ENCODE measurements around the gene CLC.
"Not testable (repeated sequence)": the region's sequence is repeated elsewhere in the genome, so short reads cannot be mapped to it uniquely, and the experiment has no call there.

The CLC gene

DNA sequence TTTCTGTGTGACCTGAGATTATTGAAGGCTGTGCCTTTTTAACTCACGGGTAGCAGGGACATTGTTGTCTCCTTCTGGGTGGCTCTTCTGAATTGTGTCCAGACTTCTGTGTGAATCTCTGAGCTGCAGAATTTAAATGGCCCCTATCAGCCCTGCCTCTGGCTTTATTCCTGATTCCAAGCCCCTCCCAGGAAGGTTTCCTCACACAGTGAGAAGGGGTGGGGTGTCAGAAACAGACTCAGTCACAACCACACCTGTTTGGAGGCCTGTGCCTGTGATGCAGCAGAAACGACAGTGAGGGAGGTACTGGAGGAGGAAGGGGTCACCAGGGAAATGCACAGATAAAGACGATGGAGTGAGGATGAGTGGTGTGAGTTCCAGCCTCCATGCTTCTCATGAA lies at the start of gene CLC:
TSS of gene CLC (minus strand) at position 139 of the 400 bp plus-strand sequence. CDS start at position 62, 77 bp downstream.
- FAIRE-seq: no peak

DNA sequence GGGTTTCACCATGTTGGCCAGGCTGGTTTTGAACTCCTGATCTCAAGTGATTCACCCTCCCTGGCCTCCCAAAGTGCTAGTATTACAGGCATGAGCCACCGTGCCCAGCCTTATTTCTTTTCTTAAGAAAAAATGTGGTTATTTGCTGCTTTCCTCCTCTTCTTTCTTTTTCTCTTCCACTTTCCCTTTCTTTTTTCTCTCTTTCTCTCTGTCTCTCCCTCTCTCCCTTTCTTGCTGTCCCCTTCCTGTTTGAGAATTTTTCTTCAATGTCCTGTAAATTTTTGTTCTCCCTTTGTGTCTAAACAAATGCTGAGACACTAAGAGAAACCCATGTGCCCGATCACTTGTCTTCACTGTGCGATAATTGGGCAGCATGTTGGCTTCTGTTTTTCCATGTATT lies 43.1 kb upstream of the CLC start:
- FAIRE-seq: no peak

DNA sequence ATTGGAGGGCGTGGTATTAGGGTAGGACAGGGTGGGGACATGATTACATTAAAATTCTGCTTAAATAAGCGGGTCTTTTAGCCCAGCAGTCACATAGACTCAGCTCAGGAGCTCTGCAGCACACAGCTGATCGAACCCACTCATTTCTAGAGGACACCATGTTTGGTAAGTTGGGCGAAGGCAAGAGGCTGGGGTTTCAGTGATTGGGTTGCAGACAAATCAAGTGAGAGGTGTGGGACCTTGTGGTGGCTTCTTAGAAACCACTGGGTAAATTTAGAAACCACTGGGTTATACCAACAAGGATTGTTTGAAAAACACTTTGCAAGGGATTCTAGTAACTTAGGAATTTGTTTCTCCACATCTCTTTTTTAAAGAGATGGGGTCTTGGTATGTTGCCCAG lies 40.9 kb upstream of the CLC start, which contains the start of gene LEUTX:
TSS of gene LEUTX (plus strand) at position 92 of the 400 bp plus-strand sequence. CDS start at position 159, 67 bp downstream.
- no peak for FAIRE-seq

DNA sequence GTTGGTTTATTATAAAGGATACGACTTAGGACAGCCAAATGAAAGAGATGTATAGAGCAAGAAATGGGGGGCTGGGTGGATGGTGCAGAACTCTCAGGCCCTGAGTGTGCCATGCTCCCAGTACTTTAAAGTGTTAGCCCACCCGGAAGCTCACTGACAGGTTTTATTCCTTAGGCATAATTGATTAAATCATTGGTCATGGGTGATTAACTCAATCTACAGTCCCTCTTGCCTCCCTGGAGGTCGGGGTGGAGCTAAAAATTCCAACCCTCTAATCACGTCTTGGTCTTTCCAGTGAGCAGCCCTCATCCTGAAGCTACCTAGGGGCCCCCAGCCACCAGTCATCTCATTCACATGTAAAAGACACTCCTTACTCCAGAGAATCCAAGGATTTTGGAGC lies 31.0 kb upstream of the CLC start:
- FAIRE-seq: no peak

DNA sequence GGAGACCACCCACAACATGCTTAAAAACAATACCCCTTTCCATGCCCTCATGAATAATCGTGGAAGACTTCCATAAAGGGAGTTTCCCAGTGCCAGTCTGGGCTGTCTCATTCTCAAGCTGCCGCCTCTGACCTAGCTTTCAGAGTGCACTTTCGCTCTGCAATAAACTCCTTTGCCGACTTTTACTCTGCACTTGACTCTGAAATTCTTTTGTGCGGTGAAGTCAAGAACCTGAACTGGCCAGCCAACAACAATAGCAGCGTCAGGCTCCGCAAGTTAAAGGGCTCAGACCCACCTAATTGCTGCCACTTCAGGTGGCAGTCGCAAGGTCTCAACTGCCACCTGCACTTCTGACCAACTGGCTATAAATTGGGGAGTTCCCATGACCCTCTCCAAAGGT lies 30.5 kb upstream of the CLC start:
- FAIRE-seq: no peak

DNA sequence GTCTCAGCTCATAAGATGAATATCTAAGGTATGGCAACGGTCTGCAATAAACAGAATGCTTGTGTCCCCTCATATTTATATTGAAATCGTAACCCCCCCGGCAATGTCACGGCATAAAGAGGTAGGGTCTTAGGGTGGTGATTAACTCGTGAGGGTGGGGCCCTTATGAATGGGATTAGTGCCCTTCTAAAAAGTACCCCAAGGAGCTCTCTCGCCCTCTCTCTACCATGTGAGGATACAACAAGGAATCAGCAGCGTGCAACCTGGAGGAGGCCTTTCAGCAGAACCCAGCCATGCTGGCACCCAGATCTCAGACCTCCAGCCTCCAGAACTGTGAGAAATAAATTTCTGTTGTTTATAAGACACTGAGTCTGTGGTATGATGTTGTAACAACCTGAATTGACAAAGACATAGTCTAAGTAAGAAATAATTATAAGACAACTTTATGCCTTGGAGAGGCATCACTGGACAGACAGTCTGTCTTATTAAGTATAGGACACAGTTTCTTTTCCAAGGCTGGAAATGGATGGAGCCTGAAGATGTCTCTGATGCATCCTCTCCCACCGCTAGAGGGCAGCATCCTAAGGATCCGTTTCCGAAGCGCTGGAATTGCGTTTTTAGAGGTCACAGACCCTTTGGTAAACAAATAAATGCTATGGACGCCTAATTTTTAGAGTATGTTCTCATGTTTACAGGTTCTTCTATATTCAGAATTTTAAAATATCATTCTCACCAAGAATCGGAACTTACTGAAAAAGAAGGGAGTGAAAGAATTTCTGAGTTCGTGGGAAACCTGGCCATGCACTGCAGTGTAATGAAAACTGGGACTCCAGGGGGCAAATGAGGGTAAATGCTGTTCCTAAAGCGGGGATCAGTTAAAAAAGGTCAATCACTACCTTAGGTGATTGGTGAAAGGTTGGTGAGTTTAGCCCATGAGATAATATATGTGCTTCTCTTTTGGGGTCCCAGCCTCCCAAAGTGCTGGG lies 27.6 kb upstream of the CLC start:
- no peak for FAIRE-seq

DNA sequence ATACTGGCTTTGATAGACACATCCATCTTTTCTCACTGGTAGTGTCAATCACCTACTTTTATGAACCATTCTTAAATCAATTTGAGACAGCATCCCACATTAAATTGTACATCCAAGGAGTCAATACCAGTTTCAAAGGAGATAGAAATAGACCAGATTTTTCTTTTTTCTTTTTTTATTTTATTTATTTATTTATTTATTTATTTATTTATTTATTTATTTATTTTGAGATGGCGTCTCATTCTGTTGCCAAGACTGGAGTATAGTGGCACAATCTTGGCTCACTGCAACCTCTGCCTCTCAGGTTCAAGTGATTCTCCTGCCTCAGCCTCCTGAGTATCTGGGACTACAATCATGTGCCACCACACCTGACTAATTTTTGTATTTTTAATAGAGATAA lies 24.0 kb upstream of the CLC start:
- FAIRE-seq: not testable (repeated sequence)

DNA sequence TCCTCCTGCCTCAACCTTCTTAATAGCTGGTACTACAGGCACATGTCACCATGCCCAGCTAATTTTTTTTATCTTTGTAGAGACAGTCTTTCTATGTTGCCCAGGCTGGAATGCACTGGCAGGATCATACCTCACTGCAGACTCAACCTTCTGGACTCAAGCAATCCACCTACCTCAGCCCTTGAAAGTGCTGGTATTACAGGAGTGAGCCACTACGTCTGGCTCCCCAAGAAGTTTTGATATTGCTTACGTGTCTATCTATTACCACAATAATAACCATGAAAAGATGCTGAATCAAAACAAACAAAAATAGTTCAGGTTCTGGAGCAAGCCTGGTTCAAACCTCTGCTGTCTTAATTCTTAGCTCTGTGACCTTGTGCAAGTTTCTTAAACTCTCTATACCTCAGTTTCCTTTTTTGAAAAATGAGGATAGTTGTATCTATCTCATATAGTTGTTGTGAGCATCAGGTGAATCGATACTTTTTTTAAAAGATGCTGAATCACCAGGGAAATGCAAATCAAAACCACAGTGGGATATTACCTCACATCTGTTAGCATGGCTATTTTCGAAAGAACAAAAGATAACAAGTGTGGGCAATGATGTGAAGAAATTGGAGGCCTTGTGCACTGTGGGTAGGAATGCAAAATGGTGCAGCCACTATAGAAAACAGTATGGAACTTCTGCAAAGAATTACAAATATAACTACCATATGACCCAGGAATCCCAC lies 21.8 kb upstream of the CLC start:
- FAIRE-seq: no peak

DNA sequence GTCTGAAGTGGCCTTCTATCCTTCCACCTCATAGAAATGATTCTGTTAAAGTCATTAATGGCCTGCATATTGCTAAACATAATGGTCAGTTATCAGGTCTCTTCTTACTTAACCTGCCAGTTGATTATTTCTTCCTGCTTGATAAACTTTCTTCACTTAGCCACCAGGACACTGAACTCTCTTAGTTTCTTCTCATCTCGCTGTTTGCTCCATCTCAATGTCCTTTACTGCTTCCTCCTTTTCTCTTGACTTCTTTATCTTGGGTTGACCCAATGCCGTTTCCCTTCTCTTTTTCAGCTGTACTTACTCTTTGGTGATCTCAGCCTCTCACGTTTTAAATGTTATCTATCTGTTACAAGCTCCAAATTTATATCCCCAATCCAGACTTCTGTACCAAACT lies 17.1 kb upstream of the CLC start:
- no peak for FAIRE-seq

DNA sequence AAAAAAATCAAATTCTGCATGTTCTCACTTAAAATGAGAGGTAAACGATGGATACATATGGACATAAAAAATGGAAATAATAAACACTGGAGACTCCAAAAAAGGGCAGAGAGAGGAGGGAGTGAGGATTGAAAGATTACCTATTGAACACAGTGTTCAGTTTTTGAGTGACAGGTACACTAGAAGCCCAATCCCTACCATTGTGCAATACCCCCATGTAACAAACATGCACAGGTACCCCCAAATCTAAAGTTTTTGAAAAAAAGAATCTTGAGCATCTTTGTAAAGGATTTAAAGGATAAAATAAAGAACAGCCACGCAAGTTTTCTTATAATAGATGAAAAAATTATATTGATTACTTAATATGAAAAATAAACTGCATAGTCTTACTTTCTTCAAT lies 16.7 kb upstream of the CLC start:
- FAIRE-seq: no peak

DNA sequence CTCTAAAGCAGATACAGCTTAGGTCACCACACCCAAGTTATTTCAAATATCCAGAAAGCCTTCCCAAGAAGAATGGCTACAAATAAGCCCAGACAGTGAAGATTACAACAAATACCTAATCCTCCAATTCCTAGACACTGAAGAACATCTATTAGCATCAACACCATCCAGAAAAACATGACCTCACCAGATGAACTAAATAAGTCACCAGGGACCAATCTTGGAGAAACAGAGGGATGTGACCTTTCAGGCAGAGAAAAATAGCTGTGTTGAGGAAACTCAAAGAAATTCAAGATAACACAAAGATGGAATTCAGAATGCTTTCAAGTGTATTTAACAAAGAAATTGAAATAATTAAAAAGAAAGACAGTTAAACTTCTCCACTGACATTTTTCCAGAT lies 15.0 kb upstream of the CLC start:
- FAIRE-seq: no peak

DNA sequence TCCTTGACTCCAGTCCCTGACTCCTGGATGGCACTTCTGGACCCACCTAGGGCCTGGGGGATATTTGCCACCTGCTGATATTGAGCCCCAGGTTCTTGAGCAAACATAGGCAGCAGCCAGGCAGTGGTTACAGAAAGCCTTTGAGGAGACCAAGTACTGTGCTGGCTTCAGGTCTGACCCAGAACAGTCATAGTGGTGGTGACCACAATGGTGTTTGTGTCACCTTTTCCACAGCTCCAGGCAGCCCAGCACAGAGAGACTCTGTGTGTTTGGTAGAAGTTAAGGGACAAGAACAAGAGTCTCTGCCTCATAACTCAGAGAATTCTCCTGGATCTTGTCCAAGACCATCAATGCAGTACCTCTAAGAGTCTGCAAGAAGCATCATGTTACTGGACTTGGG lies 14.6 kb upstream of the CLC start:
- FAIRE-seq: no peak

DNA sequence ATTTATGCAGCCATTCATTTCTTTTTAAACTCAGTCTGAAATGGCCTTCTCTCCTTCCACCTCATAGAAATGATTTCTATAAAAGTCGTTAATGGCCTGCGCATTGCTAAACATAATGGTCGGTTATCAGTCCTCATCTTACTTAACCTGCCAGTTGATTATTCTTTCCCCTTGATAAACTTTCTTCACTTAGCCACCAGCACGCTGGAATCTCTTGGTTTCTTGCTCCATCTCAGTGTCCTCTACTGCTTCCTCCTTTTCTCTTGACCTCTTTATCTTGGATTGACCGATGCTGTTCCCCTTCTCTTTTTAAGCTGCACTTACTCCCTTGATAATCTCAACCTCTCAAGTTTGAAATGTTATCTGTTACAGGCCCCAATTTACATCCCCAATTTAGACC lies 12.2 kb upstream of the CLC start:
- FAIRE-seq: no peak

DNA sequence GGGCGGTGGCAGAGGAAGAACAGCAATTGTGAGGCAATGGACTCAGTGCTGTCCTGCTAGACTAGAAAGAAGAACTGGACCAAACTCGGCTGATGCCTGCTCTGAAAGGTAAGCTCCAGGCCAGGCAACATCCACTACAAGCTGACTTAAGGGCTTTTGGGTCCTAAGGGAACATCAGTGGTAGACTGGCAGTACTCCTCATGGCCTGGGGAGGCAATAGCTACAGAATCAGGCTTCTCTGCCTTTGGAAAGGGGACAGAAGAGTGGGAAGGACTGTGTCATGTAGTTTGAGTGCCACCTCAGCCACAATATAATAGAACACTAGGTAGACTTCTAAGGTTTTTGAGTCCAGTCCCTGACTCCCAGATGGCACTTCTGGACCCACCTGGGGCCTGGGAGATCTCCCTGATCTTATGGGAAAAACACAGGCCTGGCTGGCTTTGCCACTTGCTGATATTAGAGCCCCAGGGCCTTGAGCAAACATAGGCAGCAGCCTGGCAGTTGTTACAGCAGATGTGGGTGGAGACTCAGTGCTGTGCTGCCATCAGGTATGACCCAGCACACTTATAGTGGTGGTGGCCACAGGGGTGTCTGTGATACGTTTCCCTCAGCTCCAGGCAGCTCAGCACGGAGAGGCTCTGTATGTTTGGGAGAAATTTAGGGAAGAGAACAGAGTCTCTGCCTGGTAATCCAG lies 9.2 kb upstream of the CLC start:
- no peak for FAIRE-seq

DNA sequence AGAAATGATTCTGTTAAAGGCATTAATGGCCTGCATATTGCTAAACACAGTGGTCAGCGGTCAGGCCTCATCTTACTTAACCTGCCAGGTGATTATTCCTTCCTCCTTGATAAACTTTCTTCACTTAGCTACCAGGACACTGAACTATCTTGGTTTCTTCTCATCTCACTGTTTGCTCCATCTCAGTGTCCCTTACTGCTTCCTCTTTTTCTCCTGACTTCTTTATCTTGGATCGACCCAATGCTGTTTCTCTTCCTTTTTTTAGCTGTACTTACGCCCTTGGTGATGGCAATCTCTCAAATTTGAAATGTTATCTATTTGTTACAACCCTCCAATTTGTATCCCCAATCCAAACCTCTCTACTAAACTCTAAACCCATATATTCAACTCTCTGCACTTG lies 7.8 kb upstream of the CLC start:
- no peak for FAIRE-seq

DNA sequence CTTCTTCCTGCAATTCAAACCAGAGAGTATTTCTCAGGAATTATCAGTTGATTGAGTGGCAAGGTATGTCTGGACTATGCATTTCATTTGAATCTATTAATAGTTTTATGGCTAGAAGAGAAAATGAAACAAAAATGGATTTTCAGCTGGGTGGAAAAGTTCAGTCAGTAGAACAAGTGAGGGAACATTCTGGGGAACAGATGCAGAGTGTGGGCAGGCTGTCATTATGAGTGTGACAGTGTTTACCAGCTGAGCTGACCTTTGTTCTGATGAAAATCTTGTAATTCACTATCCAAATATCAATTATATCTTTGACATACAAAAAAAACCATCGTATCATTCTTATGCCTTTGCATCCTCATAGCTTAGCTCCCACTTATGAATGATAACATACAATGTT lies 2.6 kb upstream of the CLC start:
- FAIRE-seq: no peak

DNA sequence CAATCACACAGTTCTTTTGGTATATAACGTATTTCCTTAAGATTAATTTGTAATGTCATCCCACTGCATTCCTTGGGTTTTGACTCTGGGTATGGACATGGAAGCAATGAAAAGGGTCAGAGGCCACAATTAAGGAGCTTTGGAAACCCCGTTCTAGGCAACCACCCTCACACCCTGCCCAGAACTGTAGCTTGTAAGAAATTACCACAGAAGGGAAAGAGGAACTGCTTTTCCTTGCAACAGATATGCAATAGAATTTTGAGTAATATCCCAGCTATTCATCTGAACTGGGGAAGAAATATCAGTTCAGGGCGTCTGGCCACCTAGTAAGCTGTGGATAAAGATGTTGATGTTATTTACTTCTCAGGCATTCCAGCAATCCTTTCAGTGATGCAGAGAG lies 985 bp upstream of the CLC start:
- FAIRE-seq: no peak

DNA sequence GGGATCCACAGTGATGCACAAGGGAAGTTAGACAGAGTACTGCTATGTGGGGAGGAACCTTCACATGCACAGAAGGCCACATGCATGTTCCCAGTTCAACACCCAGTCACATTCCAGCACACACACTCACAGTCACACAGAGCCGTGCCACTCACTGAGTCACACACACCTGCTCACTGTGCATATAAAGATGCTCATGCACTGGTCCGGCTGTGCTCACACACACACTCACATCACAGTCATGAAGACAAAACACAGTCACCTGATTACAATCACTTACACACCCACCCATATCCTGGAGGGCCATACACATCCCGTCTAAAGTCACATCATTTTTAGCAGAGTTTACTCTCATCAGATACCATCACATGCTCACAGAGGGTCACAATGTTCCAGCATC lies 478 bp downstream of the CLC start:
- no peak for FAIRE-seq

DNA sequence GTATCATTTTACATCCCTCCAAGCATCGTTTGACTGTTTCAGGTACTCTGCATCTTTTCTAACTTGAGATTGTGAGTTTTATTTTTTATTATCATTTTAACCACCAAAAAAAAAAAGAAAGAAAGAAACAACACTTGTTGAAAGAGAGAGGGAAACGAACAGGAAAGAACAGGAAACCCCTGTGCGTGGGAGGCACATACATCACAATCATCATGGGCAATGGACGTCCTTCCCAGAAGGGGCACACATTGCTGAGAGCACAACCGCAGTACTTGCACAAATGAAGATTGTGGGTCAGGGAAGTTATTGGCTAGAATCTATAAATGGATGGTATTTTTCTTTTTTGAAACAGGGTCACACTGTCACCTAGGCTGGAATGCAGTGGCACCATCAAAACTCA lies 1.7 kb downstream of the CLC start:
- FAIRE-seq: no peak

DNA sequence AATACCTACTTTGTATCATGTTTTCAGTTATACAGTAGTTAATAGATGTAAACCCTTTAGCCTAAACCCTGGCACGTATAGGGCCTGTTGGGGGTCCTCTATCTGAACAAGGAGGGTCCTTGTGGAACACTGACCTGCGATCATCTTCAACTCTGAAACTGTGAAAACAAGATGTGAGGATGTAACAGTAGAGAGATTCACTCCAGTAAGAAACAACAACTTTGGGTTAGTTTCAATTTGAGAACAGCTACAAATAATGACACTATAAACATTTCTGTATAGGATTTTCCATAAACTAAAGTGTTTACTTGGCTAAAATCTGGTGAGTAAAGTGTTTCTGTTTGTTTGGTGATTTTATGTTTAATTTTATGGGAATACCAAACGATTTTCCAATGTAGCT lies 2.1 kb downstream of the CLC start:
- no peak for FAIRE-seq

DNA sequence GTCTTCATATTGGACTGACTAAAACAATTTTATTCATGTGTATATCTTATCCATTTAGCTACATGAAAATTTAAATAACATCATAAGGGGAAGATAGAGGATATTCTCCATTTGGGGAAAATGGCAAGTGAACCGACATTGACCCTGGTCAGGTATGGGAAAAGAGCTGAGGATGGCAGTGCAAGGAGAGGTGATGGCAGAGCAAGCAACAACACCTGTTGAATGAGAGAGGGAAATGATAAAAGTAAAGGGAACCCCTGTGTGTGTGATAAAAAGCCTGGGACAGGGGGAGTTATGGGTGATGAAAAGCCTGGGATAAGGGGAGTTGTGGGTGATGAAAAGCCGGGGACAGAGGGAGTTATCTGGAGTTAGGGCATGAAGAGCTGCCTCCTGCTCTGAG lies 4.0 kb downstream of the CLC start:
- no peak for FAIRE-seq

DNA sequence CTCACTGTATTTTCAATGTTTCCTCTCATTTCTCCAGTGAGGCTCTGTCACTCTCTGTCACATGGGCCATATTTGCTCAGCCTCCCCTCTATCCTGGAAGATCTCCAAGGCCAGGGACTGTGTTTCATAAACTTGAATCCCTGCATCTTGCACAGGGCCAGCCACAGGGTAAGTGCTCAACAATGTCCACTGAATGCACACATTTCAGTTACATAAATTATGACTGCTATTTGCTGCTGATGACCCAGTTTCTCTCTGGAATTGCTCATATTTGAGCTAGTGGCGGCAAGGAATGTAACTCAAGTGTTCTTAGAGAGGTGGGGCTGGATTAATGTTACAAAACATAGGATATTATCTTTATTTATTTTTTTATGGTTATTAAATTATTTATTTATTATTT lies 6.1 kb downstream of the CLC start:
- no peak for FAIRE-seq

DNA sequence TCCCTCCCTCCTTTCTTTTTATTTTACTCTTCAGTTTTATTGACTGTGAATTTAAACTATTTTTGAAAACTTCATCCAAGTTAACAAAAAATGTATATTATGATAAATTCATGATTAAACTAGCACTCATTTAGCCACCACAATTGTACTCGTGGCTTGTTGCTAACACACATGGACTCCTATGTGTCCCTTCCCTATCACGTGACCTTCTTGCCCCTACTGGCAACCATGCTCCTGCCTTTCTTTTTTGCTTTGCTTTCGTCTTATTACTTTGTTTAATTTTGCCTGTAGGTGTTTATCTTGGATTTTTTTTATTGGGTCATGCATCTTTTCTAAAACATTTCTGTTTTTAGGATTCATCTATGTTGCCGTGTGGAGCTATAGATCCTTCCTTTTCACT lies 8.2 kb downstream of the CLC start:
- no peak for FAIRE-seq

DNA sequence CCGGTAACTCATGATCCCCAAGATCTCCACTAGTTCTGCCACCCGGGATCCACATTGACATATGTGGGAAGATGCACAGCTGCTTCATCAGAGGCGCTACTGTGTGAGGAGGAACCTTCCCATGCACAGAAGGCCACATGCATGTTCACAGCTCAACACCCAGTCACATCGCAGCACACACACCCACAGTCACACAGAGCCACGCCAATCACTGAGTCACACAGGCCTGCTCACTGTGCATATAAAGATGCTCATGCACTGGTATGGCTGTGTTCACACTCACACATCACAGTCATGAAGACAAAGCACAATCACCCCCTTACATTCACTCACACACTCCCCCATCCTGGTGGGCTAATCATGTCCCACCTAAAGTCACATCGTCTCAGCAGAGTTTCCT lies 9.8 kb downstream of the CLC start:
- FAIRE-seq: no peak

All from A204.1 (cell line).